ENCODE measurements around the gene SRSF2. TPM values are rescaled to one million over a fixed set of nuclear protein-coding genes. Genes with fewer than 3 reads are reported as not detected.
"Not testable (repeated sequence)": the region's sequence is repeated elsewhere in the genome, so short reads cannot be mapped to it uniquely, and the experiment has no call there.

The SRSF2 gene
- total and polyA plus RNA-seq, 8 donors, result 41.6 to 144 (median 69.9) TPM

DNA sequence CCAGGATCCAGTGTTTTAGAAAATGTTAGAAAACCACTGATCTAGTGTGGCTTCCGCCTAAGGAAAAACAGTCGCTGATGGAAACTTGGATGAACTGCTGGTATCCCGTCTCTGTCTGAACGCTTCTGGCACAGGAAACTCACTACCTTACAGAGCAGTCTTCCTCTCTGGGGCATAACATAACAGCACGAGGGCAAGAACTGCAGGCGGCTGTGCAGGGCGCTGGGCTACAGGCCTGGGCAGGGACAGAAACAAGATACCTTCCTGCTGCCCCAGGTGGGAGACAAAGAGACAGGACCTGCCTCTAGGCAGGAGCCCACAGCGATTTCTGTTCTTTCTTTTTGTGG, 36.9 kb downstream of the SRSF2 start:
- no peaks in the 10 kb centered on the region for H3K27me3 ChIP-seq
- H3K27ac ChIP-seq, result peak overlapping the region in 2 of 4 donors; percentile 19 to 62
- TF ChIP-seq, protein P1, sequence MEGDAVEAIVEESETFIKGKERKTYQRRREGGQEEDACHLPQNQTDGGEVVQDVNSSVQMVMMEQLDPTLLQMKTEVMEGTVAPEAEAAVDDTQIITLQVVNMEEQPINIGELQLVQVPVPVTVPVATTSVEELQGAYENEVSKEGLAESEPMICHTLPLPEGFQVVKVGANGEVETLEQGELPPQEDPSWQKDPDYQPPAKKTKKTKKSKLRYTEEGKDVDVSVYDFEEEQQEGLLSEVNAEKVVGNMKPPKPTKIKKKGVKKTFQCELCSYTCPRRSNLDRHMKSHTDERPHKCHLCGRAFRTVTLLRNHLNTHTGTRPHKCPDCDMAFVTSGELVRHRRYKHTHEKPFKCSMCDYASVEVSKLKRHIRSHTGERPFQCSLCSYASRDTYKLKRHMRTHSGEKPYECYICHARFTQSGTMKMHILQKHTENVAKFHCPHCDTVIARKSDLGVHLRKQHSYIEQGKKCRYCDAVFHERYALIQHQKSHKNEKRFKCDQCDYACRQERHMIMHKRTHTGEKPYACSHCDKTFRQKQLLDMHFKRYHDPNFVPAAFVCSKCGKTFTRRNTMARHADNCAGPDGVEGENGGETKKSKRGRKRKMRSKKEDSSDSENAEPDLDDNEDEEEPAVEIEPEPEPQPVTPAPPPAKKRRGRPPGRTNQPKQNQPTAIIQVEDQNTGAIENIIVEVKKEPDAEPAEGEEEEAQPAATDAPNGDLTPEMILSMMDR (IDR thresholded peaks at IDR 0.05), result no peak
- WGBS, 2 donors, result 74 to 76% methylated on average over 8 of the region's 8 CpGs
- H3K4me1 ChIP-seq, result no peaks in the 10 kb centered on the region
- H3K9me3 ChIP-seq, result no peaks in the 10 kb centered on the region
- H3K36me3 ChIP-seq, result no peaks in the 10 kb centered on the region
- FAIRE-seq, result no peak
- no peak overlapping the region for H3K4me3 ChIP-seq
- DNase-seq, result no peak
- intact Hi-C loops (cut with DNase I), result loop anchor here in 1 of 3 donors (10.0 kb wide), 1 partner anchor 165 kb away; the partner anchor contains the start of gene CYGB
- ATAC-seq, result peak in 3 of 4 donors; percentile 8 to 14 (median 11)

DNA sequence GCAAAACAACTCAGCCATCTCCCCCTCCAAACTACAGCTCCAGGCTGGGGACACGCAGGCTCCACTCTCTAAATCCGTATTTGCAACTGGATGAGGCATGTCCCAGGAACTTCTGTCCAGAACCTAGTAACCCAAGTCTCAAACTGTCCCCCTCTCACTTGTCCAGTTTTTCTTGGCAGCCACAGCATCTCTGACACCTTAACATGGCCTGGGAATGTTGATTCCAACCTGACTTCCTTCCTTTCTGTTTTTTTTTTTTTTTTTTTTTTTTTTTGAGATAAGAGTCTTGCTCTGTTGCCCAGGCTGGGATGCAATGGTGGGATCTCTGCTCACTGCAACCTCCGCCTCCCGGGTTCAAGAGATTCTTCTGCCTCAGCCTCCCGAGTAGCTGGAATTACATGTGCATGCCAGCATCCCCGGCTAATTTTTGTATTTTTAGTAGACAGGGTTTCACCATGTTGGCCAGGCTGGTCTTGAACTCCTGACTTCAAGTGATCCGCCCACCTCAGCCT, 38.6 kb downstream of the SRSF2 start:
- FAIRE-seq; H3K27me3 ChIP-seq; H3K4me3 ChIP-seq; intact Hi-C loops (cut with DNase I); H3K36me3 ChIP-seq; H3K4me1 ChIP-seq; H3K9me3 ChIP-seq; H3K27ac ChIP-seq; ATAC-seq: not testable (repeated sequence)
- 87 to 95% methylated on average over 7 of the region's 7 CpGs for whole genome bisulfite sequencing, 2 donors
- DNase-seq, result peak in 1 of 6 donors; percentile 1

DNA sequence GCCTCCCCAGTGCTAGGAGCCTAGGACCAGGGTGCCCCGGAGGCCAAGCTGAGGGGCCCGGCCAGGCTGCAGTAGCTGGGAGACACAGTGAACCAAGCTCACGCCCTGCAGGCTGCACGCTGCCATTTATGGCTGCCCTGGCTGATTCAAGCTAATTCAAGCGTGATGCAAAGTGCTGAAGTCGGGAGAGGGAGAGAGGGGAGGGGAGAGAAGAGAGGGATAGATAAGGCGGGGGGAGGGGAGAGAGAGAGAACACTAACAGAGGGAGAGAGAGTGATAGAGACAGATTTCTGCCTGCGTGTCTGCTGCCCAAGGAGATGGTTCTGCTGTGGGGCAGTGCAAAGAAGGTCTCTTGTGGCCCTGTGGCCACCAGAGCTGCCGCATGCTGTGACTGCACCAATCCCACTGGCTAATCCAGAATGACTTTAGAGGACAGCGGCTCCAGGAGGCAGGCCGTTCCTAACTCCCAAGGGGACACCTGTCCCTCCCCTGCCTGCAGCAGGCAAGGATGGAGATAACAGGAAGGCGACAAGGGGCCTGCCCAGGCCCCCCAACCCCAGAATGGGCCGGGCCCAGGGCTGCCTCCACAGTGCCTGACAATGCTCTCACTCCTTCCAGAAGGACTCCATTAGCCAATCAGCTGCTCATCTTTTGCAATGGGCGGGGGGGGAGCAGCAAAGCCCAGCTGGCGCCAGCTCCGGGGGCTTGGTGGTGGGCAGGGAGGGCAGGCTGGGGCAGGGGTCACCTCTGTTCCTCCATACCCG, 39.2 kb downstream of the SRSF2 start:
- Histone ChIP-seq H3K27me3 (no peaks in the 10 kb centered on the region), H3K27ac (no peak overlapping the region), H3K4me1 (no peaks in the 10 kb centered on the region), H3K4me3 (no peak overlapping the region), H3K36me3 (no peaks in the 10 kb centered on the region), H3K9me3 (no peaks in the 10 kb centered on the region)
- WGBS, 2 donors, result 73 to 75% methylated on average over 17 of the region's 17 CpGs
- intact Hi-C loops (cut with DNase I), result no loop called here
- TF ChIP-seq, protein P1 (IDR thresholded peaks at IDR 0.05), result no peak
- ATAC-seq (peak in 2 of 4 donors; percentile 20 to 56), FAIRE-seq (no peak), DNase-seq (peak in 1 of 6 donors; percentile 53)

DNA sequence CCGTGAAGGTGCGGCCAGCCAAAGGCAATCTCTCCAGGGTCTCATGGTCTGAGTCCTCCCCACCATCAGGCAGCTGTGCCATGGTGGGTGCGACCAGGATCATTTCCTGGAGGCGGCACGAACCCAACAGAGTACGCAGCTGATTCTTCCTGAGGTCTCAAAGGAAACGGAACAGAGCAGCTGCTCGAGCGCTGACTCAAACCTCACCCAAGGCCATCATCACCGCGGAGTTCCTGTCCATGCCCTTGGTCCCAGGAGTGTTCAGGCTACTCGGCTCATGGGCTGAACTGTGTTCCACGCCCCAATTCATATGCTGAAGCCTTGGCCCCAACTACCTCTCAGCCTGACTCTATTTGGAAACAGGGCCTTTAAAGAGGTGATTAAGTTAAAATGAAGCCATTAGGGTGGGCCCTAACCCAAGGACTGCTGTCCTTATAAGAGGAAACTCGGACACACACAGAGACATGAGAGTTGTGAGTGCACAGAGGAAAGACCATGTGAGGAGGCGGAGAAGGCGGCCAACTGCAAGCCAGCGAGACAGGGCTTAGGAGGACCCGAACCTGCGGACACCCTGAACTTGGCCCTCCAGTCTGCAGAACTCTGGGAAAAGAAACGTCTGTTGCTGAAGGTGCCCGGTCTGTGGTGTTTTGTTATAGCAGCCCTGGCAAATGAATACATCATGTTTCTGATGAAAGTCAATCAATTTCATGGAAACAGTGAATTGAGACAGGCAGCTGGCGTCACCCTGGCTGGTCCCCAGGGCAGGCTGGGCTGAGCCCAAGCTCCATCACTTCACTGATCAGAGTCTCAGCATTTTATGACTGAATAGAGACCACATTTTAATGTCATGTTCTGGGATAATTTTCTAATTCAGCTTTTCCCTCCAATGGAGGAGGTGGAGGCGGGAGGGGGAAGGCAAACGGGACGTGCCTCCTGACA, 40.1 kb downstream of the SRSF2 start:
- TF ChIP-seq, protein P1 (IDR thresholded peaks at IDR 0.05), result no peak
- no peaks in the 10 kb centered on the region for H3K27me3 ChIP-seq
- no peaks in the 10 kb centered on the region for H3K4me1 ChIP-seq
- WGBS, 2 donors, result 78 to 83% methylated on average over 25 of the region's 25 CpGs
- peak in 1 of 6 donors; percentile 23 for DNase-seq
- no peaks in the 10 kb centered on the region for H3K36me3 ChIP-seq
- intact Hi-C loops (cut with DNase I), result no loop called here
- no peaks in the 10 kb centered on the region for H3K9me3 ChIP-seq
- ATAC-seq, result peak in 1 of 4 donors; percentile 22
- H3K4me3 ChIP-seq, result no peak overlapping the region
- H3K27ac ChIP-seq, result no peak overlapping the region
- no peak for FAIRE-seq
